Posterior vena cava (tissue), 2 donors: ENCODE results near the gene RFX8. TPM values are rescaled to one million over a fixed set of nuclear protein-coding genes. Genes with fewer than 3 reads are reported as not detected.
"Not testable (repeated sequence)": the region's sequence is repeated elsewhere in the genome, so short reads cannot be mapped to it uniquely, and the experiment has no call there.

Experiments used
- DNase-seq: peaks from one replicate; pipeline ENCODE4 v3.0.0-alpha.2; 2020; ENCODE audit warnings: low spot score
- intact Hi-C, 2 donors: fragments of 100-400 bp; cut with DNase I; formaldehyde crosslinking; loops; one replicate each; pipeline versions ENCODE4 v1.14.1 to v1.14.2; 2022 to 2023
- total RNA-seq, 2 donors: library from RNA; stranded (reverse); fragmentation: NEBNext Ultra II Directional; extraction: Animal tissue kit (Norgen Biotek cat#: 25700); gene quantifications; one replicate each; pipeline ENCODE4 v1.2.1, GENCODE V29; 2021
- donor health status: DM: yes; HTN: yes; CAD: no.
- donor health status: DM: yes; HTN: yes; CAD: no.

The RFX8 gene
- total RNA-seq, 2 donors from 2014 or later, result 0.32 to 0.38 TPM

DNA sequence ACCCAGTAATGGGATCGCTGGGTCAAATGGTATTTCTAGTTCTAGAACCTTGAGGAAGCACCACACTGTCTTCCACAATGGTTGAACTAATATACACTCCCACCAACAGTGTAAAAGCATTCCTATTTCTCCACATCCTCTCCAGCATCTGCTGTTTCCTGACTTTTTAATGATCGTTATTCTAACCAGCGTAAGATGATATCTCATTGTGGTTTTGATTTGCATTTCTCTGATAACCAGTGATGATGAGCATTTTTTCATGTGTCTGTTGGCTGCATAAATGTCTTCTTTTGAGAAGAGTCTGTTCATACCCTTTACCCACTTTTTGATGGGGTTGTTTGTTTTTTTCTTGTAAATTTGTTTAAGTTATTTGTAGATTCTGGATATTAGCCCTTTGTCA lies 20.5 kb downstream of the RFX8 start:
- intact Hi-C loops, result not testable (repeated sequence)

GRCh38 chr2:101450965-101451364 lies 23.9 kb downstream of the RFX8 start:
- no peak for DNase-seq
- intact Hi-C loops, result no loop called here

More for the DNA sequence above, 20.5 kb downstream of the RFX8 start:
- not testable (repeated sequence) for DNase-seq

- DNase-seq, result no peak
- intact Hi-C loops, result no loop called here
Observed at GRCh38 chr2:101446869-101447268, 28.0 kb downstream of the RFX8 start.

GRCh38 chr2:101442667-101443061 lies 32.2 kb downstream of the RFX8 start:
- DNase-seq, result no peak
- intact Hi-C loops, result no loop called here

DNA sequence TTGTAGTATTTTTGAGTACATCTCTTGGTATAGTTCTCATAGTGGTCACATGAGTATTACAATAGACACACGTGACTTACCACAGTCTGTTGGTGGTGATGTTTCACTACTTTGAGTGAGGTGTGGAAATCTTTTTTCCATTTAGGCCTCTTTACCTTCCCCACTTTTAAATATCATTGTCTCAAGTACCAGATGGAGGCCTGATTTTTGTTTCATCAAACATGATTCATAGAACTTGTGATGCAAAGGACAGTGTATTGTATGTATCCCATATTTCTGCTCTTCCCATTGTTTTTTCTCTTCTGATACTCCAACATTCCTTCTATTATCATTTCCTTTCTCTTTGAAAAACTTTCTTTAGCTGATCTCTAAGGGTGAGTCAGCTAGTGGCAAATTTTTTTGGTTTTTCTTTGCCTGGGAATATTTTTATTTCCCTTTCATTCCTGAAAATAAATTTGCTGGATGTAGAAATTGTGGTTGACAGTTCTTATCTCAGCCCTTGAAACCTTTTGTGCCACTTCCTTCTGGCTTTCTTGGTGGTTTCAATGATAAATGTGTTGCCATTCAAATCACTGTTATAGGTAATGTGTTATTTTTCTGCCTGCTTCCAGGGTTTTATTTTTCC lies 32.8 kb downstream of the RFX8 start:
- DNase-seq, result no peak
- intact Hi-C loops, result no loop called here

DNA sequence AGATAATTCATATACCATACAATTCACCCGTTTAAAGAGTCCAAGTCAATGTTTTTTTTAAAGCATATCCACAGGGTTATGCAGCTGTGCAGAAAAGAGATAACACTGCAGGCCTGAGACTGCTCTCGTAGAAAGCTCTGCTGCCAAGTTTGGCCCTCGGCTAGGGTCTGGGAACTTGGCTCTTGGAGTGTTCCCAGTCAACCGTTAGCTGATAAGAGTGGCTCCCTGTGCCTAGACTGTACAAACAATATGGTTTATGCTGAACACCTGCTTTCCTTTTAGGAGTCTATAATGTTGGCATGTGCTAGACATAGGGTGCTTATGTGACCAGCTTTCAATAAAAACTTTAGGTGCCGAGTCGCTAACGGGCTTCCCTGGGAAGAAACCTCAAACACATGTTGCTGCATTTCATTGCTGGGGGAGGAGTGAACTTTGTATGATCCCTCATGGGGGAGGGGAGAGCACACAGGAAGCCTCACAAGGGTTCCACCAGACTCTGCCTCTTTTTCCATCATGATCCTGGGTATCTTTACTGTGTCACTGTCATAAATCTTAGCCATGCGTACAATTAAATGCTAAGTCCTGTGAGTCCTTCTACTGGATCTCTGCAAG lies 34.7 kb downstream of the RFX8 start:
- no peak for DNase-seq
- intact Hi-C loops, result no loop called here

GRCh38 chr2:101439716-101440115 lies 35.2 kb downstream of the RFX8 start:
- DNase-seq, result no peak
- intact Hi-C loops, result loop anchor here in 1 of 2 donors (10.0 kb wide), 1 partner anchor 405 kb away; no protein-coding TSS in a partner anchor

GRCh38 chr2:101438555-101438954 lies 36.4 kb downstream of the RFX8 start:
- not testable (repeated sequence) for DNase-seq
- intact Hi-C loops, result loop anchor here in 1 of 2 donors (10.0 kb wide), 1 partner anchor 406 kb away; no protein-coding TSS in a partner anchor

DNA sequence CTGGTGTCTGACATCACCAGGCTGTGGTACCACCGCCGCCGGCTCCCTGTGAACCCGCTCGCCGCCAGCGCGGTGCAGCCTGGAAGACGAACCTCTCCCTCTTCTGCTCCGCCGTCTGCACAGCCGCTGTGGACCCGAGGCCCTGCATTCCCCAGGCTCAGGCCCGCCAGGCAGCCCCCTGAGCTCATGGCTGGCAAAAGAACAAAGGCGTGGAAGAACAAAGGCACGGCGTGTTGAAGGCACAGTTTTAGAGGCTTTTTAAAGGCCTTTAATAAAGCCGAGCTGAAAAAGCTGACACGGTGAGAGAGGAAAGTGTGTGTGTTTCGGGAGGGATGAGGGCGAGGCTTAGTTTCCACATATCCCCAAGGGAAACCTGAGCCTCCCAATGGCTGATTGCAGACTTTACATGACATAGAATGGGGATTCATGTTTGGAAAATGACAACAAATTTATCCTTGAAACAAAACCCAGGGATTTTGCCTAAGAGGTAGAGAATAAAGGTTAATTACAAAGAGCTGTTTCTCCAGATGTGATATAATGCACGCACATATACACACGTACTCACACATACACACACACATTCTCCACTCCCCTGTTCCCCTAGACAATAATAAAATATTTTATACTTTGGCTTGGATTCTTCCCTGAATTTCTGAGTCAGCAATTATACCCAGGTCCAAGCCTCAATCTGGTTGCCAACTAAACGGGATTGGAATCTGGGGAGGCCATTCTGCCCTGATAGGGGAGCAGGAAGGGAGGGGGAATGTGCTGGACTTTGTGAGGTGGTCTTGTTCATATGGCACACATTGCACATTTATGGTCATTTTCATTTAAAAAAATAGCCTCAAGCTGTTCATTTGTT lies 39.7 kb downstream of the RFX8 start:
- intact Hi-C loops, result loop anchor here in 1 of 2 donors (10.0 kb wide), 1 partner anchor 410 kb away; no protein-coding TSS in a partner anchor
- DNase-seq, result no peak

- intact Hi-C loops, result loop anchor here in 1 of 2 donors (10.0 kb wide), 1 partner anchor 411 kb away; no protein-coding TSS in a partner anchor
- DNase-seq, result no peak
Observed at GRCh38 chr2:101433465-101433864, 41.4 kb downstream of the RFX8 start.

GRCh38 chr2:101432411-101433181 lies 42.3 kb downstream of the RFX8 start:
- peak; percentile 87 for DNase-seq
- intact Hi-C loops, result loop anchor here in 1 of 2 donors (10.0 kb wide), 1 partner anchor 412 kb away; no protein-coding TSS in a partner anchor

- intact Hi-C loops, result loop anchor here in 1 of 2 donors (10.0 kb wide), 1 partner anchor 413 kb away; no protein-coding TSS in a partner anchor
- no peak for DNase-seq
Observed at GRCh38 chr2:101431486-101431885, 43.4 kb downstream of the RFX8 start.

- DNase-seq, result no peak
- intact Hi-C loops, result loop anchor here in 1 of 2 donors (10.0 kb wide), 1 partner anchor 415 kb away; no protein-coding TSS in a partner anchor
Observed at GRCh38 chr2:101430156-101430555, 44.8 kb downstream of the RFX8 start.

DNA sequence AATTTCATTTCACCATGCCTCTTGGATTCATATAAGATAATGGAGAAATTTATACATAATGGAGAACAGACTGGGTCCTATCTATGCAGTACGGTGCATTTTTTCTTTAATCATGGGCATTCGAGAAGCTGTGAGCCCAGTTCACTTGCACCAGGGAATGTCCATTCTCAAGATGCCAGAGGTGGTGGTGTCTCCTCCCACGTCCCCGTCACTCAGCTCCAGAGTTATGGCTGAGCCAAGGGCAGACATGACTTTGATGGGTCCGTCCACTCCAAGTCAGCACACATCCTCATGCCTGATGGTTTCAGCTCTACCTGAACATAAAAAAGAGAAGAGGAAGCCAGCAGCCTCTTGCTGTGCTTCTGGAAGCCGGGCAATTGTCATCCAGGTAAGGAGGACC lies 45.5 kb downstream of the RFX8 start:
- DNase-seq, result no peak
- intact Hi-C loops, result no loop called here

DNA sequence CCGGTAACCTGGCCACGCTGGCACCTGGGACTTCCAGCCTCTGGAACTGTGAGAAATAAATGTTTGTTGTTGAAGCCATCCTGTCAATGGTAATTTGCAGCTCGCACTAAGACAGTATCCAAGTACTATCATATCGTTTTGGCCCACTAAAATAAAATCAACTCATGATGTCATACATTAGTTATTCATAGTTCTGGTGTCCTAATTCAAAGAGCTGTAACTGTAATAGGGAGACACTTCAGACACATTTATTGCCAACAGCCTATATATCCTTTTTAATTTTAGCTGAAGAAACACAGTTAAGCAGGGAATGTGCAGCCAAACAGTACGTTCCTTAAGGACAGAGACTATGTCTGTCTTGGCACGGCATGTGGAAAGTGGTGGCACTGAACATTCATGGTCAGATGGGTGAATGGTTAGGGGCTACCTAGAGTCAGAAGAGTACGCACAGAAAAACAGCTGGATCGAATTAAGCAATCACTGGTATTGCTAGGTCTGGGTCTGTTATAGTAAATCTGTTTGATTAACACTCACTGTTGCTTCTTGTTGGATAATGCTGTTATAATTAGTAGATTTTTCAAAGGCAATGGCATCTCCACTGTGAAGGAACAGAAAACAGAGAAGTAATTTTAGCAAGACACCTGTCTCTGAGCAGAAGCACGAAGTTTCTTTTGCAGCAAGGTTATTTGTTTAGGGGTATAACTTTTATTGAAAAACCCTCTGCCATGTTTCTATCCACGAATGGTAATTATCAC lies 46.3 kb downstream of the RFX8 start:
- no peak for DNase-seq
- intact Hi-C loops, result no loop called here

DNA sequence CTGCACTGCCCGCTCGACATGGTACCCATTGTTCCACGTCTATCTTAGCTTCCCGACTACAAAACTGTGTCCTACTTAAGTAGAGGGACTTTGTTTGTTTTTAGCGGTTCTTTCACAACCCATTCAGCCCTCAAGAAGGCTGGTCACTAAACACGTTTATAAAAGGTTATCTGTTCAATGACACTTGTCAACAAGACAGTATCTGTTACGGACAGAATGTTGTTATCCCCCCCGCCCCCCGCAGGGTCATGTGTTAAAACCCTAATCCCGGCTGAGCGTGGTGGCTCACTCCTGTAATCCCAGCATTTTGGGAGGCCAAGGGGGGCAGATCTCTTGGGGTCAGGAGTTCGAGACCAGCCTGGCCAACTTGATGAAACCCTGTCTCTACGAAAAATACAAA lies 47.2 kb downstream of the RFX8 start:
- no peak for DNase-seq
- intact Hi-C loops, result no loop called here

- intact Hi-C loops, result no loop called here
- no peak for DNase-seq
Observed at GRCh38 chr2:101427240-101427639, 47.7 kb downstream of the RFX8 start.

DNA sequence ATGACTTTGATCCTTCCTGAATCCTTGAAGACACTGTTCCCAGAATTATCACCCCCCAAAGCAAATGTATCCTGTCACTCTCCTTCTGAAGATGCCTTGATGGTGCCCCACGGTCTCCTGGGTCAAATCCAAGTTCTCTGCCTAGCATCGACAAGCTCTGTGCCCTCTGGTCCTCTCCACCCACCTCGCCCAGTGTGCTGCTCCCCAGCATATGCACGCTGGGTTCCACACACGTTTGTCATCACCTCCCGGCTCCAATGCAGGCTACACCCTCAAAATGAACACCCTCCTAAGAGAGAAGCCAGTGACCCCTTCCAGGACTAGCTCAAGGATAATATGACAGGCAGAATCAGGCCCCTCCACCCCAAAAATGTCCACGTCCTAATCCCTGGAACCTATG lies 48.1 kb downstream of the RFX8 start:
- intact Hi-C loops, result no loop called here
- DNase-seq, result no peak
